CD4-positive, alpha-beta T cell treated with Interleukin-1 beta for 1 hour (primary cell): ENCODE results near the gene FBXW7.

Experiments used
- DNase-seq, 2 donors: peaks; one replicate each; pipeline ENCODE4 v3.0.0-alpha.2; 2020 to 2022

Gene FBXW7

DNA sequence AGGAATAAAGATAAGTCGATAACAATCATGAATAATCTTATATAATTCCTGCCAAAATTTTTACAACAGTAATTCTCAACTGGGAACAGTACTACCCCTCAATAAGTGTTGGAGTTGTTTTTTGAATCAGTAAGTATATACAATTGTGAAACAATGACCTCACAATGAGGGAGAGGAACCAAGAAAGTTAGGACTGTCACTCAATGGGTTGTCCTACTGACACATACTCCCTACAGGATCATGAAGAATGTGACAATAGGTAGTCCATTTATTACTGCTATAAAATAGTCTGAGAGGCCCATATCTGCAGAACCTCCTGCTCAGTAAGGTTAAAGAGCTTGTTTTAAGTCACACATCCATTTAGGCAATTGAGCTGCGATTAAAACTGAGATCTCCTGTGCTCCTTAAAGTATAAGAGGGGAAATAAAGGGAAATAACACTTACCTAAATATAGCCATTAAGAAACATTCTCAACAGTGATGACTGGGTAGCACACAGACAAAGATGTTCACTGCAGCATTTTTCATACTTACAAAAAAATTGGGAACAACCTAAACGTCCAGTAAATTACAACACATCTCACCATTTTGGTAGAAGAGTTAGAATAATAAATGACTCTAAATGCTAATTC lies 26.2 kb downstream of the FBXW7 start:
- DNase-seq: no peak

DNA sequence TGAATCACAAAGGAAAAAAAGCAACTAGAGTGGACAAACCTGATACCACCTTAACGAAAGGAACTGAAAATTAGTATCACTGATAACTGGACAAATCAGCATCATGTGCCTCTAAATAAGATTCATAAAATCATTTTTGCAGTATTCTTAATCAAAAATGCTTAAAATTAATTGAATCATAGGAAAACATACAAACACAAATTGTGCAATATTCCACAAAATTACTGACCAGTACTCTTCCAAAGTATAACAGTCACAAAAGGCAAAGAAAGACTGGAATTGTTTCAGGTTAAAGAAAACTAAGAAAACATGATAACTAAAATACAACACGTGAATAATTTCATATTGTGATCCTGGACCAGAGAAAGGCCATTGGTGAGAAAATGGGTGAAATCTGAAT lies 27.1 kb downstream of the FBXW7 start:
- DNase-seq: no peak

DNA sequence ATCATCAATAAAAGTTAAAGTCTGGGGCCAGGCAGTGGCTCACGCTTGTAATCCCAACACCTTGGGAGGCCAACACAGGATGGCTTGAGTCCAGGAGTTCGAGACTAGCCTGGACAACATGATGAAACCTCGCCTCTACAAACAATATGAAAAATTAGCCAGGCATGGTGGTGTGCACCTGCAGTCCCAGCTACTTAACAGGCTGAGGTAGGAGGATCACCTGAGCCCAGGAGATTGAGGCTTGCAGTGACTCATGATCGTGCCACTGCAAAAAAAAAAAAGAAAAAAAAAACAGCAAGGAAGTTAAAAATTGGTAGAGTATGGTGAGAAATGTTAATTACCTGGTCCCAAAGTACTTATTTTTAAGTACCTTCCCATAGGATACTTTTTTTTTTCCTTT lies 27.5 kb downstream of the FBXW7 start:
- DNase-seq: no peak

DNA sequence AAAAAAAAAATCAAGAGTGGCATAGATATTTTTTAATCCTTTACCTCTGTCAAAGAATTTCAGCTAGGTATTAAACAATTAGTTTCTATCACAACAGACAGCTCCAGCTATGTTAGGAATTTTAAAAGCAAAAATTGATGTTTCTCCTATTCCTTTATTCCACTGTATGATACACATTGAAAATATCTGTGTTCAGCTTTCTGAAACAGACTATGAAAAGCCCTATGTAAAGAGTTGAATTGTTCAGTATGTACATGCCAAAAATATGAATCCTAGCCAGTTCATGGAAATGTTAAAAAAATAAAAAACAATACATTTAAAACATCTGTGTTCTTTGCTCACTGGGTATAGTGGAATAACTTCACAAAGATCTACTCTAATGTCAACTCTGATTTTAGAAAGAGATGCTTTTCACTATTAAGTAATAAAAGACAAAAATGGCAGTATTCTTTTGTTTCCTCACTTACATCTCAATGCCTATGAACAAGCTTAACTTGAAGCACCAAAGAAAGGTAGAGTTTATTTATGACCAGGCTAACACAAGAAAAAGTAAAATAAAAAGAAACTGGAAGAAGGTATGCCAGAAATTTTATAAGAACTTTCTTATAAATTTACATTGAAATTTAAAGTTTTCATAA lies 32.1 kb downstream of the FBXW7 start:
- no peak for DNase-seq

DNA sequence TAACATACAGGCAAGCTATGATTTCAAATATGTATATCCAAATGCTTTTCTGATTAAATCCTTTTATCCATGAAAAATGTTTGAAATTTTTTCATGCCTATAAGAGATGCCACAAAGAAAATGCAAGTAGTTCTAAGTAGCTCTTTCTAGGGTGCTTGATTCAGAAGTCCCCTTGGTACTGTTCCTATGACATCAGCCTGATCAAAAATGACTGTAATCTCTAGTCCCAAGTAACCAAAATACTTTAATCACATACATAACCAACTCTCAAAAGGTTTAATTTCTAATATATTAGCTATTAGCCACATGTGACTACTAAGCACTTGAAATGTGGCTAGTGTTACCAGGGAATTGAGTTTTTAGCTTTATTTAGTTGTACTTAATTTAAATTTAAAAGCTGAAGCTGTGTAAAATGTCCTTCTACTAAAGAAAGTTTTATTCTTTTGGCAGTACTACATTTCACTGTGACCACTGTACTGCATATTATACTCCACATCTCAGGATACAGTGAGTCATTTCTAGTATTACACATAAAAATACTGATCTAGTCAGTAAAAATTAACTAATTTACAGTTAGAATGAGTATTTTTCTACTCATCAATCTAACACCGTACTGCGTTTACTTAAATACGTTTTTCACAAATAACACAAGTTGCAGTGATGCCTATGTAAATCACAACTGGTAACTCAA lies 33.9 kb downstream of the FBXW7 start:
- no peak for DNase-seq

DNA sequence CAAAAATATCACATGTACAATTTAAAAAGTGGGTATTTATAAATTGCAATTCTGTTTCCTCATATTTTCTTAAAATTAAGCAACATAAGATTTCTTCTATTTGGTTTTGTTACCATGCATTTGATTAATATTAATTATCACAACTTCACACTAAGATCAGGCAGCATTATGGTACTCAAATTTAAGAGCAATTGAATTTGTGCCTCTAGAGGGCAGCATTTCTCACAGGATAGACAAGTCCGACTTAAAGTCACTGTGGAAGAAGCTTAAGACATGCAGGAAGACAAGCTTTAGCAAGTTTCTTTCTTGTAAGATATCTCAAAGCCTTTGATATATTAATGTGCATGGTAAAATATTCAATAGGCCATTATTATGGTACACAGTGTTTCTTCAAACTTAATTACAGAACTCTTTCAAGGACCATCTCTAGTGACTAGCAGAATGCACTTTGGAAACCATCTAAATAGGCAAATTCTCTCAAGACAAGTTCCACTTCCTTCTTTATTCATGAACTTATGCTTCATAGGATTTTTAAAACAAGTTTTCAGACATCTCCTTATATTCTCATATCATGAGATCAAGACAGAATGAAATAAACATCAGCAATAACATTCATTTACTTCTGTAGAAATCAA lies 35.0 kb downstream of the FBXW7 start:
- DNase-seq: peak; percentile 51 to 87

DNA sequence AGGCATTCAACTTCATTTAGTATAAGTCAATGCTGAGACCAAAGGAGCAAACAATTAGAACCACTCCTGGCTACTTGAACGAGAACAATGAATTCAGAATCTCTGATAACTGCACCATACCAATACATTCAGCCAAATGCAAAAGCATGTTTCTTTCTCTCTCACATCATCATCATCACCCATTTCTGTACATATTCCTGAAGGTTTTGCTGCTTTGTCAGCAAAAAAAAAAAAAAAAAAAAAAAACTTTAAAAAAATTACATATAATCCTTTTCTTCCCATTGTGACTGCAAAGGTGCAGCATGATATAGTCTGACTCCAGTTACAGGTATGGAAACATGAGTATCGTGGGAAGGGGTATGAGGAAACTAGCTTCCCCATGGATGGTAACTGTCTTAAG lies 35.6 kb downstream of the FBXW7 start:
- no peak for DNase-seq

DNA sequence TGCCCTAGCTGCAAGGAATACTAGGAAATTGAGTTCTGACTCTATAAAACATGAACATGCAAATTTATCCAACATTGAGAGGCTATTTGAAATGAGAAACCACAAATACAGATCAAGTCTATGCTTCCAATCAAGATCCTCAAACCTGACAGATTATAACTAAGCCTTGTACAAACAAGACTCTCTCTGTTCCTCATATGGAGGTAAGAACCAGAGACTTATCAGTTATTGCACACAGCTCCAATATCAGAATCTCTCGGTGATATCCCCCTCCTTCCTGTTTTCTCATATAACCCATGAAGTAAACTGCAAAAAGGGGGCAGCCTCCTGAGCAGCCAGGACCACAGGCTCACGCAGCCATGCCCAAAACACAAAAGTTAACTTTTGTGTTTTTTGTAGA lies 36.5 kb downstream of the FBXW7 start:
- DNase-seq: no peak

DNA sequence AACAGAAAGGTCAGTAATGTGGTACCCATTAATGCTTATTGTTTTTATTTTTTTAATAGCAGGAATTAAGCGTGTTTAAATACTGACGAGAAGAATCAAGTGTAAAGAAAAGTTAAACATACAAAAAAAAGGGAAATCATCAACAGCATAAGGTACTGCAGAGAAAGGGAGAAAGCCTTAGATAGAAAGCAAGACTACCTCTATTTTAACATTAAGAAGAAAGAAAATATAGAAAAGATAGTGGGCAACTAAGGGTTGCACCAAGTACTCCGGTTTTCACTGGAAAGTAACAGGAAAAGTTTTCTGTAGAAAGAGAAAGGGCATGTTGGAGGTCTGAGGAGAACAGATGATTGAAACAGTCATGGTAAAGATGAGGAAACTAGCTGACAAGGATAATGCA lies 41.9 kb downstream of the FBXW7 start:
- DNase-seq: no peak

DNA sequence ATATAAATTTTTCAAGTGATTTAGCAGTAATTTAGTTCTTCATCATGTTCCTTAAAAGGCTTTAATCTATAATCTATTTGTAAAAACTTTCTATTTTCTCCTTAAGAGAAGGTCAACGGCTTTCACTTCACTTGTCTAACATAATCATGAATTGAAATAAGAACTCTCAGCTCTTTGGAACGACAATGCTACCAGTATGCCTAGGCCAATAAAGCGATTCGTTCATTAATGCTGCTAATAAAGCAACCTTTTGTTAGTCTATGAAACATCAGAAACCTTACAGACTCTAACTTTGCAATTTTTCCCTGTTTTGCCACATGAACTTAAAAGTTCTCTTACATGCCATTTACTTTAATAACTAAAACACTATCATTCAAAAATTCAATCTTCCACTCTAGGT lies 47.6 kb downstream of the FBXW7 start:
- DNase-seq: no peak

DNA sequence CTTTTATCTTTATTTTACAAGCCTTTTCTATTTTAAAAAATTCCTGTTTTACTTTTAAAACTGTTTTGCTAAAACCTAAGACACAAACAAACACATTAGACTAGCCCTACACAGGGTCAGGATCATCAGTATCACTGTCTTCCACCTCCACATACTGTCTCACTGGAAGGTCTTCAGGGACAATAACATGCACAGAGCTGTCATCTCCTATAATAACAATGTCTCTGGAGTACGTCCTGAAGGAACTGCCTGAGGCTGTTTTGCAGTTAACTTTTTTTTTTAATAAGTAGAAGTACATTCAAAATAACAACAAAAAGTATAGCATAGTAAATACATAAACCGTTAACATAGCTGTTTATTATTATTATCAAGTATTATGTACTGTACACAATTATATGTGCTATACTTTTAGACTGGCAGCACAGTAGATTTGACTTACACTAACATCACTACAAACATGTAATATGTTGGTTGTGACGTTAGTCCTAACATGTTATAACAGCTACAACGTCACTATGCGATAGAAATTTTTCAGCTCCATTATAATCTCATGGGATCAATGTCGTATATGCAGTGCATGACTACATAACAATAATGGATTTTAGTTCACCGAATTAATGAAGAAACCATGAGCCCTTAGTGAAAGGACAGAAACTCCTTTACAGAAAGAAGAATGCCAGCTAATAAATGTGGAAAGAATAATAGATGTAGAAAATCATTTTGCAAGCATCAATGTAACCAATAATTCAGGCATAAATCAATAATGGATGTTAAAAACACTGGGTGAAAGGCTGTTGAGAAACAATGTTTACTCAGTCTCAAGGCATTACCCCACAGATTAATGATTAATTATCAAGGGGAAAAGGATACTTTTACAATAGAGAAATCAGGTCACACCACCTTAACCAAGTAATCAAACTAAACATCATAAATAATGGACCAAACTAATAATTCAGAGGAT lies 49.2 kb downstream of the FBXW7 start:
- no peak for DNase-seq

DNA sequence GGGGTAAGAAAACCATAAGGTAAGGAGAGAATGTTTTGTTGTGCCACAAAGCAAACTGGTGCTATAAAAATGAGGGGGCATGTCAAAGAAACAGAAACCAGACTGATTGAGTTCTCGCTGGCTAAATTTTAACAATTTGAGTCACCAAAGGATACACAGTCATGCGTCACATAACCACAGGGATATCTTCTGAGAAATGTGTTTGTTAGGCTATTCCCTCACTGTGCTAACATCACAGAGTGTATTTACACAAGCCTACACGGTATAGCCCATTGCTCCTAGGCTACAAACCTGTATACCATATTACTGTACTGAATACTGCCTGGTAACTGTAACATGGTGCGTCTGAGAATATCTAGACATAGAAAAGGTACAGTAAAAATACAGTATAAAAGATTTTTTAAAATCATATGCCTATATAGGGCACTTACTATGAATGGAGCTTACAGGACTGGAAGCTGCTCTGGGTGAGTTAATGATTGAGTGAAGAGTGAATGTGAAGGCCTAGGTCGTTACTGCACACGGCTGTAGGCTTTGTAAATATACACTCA lies 50.1 kb downstream of the FBXW7 start:
- peak in 1 of 2 donors; percentile 57 for DNase-seq

DNA sequence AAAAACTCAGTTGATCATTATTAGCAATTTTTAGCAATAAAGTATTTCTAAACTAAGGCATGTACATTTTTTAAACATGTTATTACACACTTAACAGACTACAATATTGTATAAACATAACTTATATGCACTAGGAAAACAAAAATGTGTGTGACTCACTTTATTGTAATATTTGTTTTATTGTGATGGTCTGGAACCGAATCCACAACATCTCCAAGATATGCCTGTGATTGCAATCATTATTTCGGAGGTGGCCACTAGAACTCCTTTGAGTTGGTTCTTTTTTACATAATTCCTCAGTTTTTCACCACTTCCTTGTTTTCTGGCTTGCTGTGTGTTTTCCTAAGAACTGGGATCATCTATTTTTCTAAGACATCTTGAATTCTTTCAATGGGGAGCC lies 53.7 kb downstream of the FBXW7 start:
- DNase-seq: no peak

DNA sequence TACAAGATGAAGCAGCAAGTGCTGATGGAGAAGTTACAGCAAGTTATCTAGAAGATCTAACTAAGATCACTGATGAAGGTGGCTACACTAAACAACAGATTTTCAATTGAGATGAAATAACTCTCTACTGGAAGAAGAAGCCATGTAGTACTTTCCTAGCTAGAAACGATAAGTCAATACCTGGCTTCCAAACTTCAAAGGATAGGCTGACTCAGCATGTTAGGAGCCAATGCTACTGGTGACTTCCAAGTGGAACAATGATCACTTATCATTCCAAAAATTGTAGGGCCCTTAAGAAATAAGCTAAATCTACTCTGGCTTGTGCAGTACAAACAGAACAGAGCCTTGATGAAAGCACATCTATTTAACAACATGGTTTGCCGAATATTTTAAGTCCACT lies 55.0 kb downstream of the FBXW7 start:
- DNase-seq: no peak

DNA sequence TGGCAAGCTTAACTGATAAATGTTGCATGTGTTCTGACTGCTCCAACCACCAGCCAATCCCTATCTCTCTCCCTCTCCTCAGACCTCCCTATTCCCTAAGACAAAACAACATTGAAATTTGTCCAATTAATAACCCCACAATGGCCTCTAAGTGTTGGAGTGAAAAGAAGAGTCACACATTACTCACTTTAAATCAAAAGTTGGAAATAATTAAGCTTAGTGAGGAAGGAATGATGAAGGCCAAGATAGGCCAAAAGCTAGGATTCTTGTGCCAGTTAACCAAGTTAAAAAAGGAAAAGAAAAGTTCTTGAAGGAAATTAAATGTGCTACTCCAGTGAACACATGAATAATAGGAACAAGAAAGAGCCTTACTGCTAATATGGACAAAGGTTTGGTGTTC lies 55.6 kb downstream of the FBXW7 start:
- DNase-seq: no peak

DNA sequence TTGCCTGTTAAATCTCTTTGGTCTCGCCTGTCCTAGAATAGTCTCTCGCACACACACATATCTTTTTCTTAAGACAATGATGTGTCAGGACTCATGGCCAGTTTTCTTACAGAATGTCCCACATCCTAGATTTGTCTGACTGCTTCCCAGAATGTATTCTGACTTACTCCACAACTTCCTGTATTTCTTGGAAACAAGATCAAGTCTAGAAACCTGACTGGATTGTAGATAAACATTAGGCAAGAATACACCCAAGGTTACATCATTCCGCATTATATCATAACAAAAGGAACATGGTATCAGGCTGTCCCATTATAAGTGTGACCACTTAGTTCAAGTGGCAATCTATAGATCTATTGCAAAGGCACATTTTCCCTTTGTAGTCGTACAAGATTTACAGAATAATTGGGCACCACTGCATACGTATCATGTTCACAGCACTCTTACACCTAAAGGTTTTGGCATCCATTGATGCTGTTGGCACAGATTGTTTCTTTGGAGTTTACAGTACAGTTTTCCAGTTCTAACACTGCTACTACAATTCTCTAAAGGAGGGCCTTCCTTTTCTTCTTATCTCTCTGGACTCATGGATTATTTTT lies 56.4 kb downstream of the FBXW7 start:
- no peak for DNase-seq

DNA sequence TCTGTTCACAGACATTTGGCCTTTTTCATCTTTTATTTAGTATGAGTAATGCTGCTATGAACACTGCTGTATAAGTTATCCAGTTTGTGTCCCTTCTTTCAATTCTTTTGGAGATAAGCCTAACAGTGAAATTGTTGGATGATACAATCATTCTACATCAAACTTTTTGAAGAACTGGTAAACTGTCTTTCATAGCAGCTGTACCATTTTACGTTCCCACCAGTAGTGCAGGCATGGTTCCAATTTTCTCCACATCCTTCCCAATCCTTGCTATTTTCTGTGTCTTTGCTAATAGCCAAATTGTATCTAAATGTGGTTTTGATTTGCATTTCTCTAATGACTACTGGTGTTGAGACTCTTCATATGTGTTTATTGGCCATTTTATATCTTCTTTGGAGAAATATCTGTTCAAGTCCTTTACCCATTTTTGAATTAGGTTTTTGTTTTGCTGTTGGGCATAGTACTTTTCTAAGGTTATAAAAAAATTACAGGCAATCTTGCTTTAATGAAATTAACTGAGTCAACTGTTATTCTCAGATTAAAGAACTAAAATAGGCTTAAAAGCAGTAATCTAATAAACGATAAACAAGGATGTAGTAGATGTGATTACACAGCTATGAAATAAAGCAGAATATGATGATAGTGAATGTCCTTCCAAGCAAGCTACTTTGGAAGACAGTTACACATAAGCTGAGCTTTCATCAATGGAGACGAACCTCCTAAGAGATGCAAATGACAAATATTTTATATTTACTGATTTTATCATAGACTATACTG lies 57.2 kb downstream of the FBXW7 start:
- DNase-seq: no peak

DNA sequence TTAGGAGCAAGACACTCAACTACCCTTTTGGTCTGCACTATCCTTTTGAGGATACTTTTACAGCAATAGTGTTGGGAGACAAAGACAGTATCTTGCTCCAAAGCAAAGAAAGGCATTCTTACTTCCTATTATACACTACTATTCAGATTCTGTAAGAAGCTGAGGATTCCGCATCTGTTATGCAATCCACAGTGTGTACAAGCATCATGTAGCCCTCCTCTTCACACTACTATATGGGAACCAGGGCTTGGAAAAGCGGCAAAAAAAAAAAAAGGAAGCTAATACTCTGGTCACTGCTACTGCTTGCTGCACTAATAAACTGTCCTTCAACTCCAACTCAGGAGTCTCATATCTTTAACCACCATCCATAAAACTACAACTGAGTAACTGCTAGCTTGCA lies 59.1 kb downstream of the FBXW7 start:
- no peak for DNase-seq

DNA sequence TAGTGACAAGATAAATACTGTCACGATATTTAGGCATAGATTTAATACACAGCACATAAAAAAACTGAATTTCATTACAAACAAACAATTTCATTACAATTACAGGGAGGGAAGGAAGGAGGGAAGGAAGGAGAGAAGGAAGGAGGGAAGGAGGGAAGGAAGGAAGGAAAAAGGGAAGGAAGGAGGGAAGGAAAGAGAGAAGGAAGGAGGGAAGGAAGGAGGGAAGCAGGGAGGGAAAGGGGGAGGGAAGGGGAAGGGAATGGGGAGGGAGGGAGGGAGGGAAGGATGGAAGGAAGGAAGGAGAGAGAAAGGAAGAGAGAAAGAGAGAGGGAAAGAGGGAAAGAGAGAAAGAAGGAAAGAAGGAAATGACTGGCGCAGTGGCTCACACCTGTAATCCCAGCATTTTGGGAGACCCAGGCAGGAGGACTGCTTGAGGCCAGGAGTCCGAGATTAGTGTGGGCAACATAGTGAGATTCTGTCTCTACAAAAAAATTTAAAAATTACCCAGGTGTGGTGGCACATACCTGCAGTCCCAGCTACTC lies 64.6 kb downstream of the FBXW7 start:
- no peak for DNase-seq

DNA sequence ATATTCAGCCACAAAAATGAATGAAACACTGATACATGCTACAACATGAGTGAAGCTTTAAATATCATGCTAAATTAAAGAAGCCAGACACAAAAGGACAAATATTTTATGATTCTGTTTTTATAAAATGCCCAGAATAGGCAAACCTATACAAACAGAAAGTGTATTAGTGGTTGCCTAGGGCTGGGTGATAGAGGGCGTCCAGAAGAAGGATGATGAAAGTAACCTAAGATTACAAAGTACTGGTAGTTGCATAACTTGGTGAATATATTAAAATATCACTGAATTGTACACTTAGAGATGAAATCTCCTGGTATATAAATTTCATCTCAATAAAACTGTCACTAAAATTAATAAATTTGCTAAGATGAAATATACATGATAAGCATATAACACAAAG lies 67.5 kb downstream of the FBXW7 start:
- no peak for DNase-seq

DNA sequence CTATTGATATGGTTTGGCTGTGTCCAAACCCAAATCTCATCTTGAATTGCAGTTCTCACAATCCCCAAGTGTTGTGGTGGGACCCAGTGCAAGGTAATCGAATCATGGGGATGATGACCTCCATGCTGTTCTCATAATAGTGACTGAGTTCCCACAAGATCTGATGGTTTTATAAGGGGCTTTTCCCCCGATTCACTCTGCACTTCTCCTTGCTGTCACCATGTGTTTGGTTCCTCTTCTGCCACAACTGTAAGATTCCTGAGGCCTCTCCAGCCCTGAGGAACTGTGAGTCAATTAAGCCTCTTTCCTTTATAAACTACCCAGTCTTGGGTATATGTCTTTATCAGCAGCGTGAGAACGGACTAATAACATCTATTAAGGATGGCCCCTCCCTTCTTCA lies 68.8 kb downstream of the FBXW7 start:
- no peak for DNase-seq
